Brain pericyte (primary cell): ENCODE results near the gene EP300.
A peak's percentile ranks its signal among the peaks of the same experiment; 100 is the strongest.
"Not testable (repeated sequence)": the region's sequence is repeated elsewhere in the genome, so short reads cannot be mapped to it uniquely, and the experiment has no call there.

Experiments used
- DNase-seq: peaks from one replicate; pipeline ENCODE4 v3.0.0-alpha.2; 2012; ENCODE audit warnings: low read depth, low spot score

The EP300 gene

DNA sequence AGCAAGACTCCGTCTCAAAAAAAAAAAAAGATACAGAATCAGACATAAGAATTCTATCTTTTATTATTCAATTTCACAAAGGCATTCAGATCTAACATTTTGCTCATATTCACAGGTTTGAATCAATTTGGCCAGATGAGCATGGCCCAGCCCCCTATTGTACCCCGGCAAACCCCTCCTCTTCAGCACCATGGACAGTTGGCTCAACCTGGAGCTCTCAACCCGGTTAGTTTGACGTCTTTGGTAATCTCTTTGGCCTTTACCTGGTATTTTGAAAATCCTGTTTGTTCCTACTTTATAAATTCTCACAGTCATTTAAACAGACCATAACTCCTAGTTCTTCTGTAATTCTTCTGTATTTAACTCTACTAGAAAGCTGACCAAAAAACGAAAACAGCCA is 55.3 kb downstream of the EP300 start:
- DNase-seq, result no peak

DNA sequence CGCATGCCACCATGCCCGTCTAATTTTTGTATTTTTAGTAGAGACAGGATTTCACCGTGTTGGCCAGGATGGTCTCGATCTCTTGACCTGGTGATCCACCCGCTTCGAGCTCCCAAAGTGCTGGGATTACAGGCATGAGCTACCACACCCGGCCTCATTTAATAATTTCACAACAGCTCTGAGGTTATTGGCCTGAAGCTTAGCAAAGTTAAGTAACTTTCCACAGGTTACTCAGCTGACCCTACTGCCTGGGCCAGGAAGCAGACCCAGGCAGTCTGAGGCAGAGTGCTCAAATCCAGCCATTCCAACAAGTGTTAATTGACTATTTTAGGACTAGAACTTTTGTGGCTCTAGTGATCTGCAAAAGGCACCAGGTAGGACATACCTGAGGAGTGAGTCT is 60.5 kb downstream of the EP300 start:
- no peak for DNase-seq

- DNase-seq, result no peak
Observed at GRCh38 chr22:41157083-41157482, 64.7 kb downstream of the EP300 start.

- no peak for DNase-seq
Observed at GRCh38 chr22:41169157-41169556, 76.8 kb downstream of the EP300 start.

DNA sequence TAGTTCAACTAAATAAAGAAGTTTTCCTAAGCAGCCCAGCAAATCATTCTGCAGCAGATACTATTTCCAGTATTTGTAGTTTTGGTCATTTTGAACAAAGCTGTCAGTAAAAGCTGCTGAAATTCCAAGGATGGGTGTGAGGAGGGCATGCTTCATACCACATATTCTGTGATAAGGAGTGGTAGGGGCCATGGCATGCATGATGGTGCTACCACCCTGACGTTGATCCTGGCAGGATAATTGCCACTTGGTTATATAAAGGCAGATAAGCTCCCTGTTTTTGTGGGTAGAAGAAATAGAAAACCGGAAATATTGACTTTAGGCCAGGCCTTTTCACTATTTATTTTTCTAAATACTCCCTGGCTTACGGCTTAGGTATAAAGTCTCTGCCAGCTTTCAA is 79.6 kb downstream of the EP300 start:
- DNase-seq, result no peak

DNA sequence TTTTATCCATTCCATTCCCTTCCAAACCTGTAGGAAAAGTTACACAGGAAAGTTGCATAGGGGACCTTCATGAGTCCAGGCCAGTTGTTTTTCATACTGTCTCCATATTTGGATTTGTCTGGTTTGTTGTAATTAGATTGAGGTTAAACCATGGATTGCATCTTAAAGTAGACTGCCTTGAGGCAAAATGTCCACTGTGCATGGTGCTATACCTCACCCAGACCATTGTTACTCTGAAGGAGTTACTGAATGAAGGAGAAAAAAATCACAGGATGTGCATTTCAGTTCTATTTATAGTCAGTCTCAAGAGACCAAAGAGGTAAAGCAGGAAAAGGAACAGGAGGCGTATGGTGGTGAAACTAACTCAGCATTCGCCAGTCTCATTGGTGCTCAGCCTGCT is 83.2 kb downstream of the EP300 start:
- DNase-seq, result no peak

DNA sequence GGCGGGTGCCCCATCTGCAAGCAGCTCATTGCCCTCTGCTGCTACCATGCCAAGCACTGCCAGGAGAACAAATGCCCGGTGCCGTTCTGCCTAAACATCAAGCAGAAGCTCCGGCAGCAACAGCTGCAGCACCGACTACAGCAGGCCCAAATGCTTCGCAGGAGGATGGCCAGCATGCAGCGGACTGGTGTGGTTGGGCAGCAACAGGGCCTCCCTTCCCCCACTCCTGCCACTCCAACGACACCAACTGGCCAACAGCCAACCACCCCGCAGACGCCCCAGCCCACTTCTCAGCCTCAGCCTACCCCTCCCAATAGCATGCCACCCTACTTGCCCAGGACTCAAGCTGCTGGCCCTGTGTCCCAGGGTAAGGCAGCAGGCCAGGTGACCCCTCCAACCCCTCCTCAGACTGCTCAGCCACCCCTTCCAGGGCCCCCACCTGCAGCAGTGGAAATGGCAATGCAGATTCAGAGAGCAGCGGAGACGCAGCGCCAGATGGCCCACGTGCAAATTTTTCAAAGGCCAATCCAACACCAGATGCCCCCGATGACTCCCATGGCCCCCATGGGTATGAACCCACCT is 84.7 kb downstream of the EP300 start:
- DNase-seq, result no peak

DNA sequence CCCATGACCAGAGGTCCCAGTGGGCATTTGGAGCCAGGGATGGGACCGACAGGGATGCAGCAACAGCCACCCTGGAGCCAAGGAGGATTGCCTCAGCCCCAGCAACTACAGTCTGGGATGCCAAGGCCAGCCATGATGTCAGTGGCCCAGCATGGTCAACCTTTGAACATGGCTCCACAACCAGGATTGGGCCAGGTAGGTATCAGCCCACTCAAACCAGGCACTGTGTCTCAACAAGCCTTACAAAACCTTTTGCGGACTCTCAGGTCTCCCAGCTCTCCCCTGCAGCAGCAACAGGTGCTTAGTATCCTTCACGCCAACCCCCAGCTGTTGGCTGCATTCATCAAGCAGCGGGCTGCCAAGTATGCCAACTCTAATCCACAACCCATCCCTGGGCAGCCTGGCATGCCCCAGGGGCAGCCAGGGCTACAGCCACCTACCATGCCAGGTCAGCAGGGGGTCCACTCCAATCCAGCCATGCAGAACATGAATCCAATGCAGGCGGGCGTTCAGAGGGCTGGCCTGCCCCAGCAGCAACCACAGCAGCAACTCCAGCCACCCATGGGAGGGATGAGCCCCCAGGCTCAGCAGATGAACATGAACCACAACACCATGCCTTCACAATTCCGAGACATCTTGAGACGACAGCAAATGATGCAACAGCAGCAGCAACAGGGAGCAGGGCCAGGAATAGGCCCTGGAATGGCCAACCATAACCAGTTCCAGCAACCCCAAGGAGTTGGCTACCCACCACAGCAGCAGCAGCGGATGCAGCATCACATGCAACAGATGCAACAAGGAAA is 85.4 kb downstream of the EP300 start:
- DNase-seq, result no peak

DNA sequence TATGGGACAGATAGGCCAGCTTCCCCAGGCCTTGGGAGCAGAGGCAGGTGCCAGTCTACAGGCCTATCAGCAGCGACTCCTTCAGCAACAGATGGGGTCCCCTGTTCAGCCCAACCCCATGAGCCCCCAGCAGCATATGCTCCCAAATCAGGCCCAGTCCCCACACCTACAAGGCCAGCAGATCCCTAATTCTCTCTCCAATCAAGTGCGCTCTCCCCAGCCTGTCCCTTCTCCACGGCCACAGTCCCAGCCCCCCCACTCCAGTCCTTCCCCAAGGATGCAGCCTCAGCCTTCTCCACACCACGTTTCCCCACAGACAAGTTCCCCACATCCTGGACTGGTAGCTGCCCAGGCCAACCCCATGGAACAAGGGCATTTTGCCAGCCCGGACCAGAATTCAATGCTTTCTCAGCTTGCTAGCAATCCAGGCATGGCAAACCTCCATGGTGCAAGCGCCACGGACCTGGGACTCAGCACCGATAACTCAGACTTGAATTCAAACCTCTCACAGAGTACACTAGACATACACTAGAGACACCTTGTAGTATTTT is 86.1 kb downstream of the EP300 start:
- no peak for DNase-seq

DNA sequence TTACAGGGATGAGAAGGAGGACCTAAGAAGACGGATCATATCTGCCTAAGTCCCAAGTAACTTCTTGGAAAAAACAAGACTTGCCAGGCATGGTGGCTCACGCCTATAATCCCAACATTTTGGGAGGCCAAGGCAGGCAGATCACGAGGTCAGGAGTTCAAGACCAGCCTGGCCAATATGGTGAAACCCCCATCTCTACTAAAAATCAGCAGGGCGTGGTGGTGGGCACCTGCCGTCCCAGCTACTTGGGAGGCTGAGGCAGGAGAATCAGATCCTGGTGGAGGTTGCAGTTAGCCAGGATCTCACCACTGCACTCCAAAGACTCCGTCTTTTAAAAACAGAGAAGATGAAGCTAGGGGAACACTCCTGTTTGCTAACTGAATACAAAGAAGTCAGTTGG is 88.0 kb downstream of the EP300 start:
- not testable (repeated sequence) for DNase-seq

DNA sequence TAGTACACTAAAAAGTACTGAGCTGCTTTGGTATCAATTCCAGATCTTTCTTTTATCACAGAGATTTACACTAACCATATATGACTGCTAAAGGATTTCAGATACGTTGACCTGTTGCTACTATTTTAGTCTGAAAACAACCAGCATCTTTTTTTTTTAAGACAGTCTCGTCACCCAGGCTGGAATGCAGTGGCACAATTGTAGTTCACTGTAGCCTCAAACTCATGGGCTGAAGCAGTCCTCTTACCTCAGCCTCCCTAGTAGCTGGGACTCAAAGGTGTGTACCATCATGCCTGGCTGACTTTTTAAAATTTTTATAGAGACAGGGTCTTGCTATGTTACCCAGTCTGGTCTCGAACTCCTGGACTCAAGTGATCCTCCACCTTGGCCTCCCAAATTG is 88.5 kb downstream of the EP300 start:
- DNase-seq, result no peak

DNA sequence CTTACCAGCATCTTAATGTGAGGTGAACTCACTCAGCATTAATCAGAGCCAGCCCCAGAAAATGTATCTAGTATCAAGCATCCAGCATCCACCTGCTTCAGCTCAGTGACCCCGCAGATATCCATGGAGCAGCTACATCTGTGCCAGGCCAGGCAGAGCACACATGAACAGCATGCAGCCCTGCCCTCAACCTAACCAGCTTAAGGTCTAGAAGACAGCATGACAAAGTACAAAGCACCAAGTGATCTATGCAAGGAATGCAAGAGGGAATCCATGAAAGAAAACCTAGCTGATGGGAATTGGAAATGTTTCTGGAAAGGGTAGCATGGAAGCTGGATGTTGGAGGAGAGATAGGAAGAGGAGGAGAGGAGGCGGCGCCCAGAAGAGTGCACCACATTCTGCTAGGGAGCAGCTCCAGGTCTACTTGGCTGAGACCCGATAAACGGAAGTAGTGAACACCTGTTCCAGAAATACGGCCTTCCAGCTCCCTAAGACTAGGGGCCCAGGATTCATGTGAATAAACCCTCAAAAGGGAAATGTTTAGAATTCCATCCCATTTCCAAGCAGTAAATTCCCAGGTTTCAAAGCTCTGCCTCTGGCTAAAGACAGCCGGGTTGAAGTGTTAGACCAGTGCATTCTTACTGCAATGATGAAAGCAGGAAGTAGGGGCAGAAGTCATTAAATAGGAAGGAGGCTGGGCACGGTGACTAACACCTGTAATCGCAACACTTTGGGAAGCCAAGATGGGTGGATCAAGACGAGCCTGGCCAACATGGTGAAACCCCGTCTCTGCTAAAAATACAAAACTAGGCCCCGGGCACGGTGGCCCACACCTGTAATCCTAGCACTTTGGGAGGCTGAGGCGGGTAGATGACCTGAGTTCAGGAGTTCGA is 89.2 kb downstream of the EP300 start:
- no peak for DNase-seq

DNA sequence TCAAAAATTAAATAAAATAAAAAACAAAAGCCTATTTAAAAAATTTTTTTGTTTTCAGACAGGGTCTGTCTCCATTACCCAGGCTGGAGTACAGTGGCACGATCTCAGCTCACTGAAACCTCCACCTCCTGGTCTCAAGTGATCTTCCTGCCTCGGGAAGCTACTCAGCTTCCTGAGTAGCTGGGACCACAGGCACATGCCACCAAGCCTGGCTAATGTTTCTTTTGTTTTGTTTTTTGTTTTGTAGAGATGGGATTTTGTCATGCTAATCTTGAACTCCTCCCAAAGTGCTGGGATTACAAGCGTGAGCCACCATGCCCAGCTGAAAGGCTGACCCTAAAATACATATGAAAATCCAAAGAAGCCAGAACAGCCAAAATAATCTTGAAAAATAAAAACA is 92.3 kb downstream of the EP300 start:
- DNase-seq, result no peak

DNA sequence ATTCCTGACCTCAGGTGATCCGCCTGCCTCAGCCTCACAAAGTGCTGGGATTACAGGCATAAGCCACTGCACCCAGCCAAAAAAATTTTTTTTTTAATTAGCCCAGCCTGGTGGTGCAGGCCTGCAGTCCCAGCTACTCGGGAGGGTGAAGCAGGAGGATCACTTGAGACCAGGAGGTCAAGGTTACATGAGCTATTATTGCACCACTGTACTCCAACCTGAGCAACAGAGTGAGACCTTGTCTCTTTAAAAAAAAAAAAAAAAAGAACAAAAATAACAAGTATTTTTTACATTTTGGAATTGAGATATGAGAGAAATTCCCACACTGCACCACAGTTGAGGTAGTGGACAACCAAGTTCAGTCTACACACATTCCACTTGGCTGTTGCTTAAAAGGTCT is 99.1 kb downstream of the EP300 start:
- DNase-seq, result no peak

- DNase-seq, result no peak
Observed at GRCh38 chr22:41193829-41194228, 101.4 kb downstream of the EP300 start.

DNA sequence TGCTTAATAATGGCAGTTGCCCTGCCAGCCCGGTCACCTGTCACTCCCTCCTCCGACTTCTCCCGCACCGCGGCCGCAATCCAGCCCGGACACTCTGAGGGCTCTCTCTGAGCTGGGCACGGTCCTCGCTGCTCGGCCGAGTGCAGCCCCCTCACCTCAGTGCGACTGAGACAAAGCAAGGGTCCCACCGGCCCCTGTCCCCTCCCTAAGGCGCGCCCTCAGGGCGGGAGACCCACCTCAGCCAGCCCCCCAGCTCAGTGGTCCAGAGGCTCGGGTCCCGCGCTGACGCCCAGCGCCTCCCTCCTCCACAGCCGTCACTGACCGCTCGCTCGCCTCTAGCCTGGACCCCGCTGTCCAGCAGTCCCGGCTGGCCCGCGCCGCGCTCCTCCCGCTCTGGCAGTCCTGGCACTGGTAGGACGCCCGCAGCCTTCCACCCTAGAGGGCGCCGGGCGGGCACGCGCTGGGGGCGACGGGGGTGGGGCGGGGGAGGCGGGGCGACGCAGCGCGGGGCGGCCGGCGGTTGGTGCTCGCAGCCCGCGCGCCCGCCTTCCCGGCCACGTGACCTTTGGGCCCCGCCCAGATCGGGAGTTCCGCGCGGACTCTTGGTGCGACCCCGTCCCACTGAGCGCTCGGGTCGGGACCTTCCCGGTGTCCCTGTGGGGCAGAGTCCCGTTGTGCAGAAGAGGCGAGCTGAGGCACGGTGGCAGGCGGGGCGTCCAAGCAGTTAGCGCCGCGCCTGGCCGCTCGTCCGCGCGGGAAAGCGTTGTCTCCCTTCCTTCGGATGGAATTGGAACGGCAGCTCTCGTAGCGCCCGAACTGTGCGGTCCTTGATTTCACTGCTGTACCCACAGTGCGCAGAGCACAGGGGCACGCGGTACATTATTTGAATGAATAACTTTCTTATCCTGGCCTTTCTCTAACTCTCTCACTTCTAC is 104.9 kb downstream of the EP300 start:
- DNase-seq, result peak; percentile 33

DNA sequence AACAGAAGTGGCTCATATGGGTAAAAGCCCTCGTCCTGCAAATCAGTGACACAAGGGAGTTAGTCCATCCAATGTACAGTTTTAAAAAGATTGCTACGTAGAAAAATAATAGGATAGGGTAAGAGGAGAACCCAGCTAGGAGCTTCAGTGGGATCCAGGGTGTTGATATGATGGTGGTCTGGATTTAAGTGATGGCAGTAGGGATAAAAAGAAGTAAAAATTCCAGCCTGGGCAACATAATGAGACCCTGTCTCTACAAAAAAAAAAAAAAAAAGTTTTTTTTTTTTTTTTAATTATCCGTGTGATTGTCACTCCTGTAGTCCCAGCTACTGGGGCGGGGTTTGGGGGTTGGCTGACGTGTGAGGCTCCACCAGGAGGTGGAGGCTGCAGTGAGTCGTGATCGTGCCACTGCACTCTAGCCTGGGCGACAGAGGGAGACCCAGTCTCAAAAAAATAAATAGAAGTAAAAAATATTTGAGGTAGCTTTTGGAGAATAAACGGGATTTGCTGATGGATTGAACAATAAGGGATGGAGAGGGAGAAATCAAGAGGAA is 105.7 kb downstream of the EP300 start:
- DNase-seq, result no peak

- DNase-seq, result no peak
Observed at GRCh38 chr22:41201141-41201540, 108.7 kb downstream of the EP300 start.

GRCh38 chr22:41203118-41203517 is 110.7 kb downstream of the EP300 start:
- DNase-seq, result no peak

- no peak for DNase-seq
Observed at GRCh38 chr22:41204066-41204465, 111.7 kb downstream of the EP300 start.
